Measurements from ENCODE around the gene MAD2L1BP.
"Not testable (repeated sequence)": the region's sequence is repeated elsewhere in the genome, so short reads cannot be mapped to it uniquely, and the experiment has no call there.

The MAD2L1BP gene

GRCh38 chr6:43645613-43645964 is 9.9 kb downstream of the MAD2L1BP start:
- TF ChIP-seq CTCF (IDR thresholded peaks at IDR 0.05; ENCODE audit: control insufficient read depth, insufficient read depth, low read depth, low read length, missing control alignments): no peak
- H3K4me3 ChIP-seq (ENCODE audit: control insufficient read depth, low read depth, low read length): peak overlapping the region; percentile 38
- no peak for DNase-seq (ENCODE audit: low read depth)

GRCh38 chr6:43647613-43648012 is 12.0 kb downstream of the MAD2L1BP start:
- no peak for DNase-seq (ENCODE audit: low read depth)
- H3K4me3 ChIP-seq (ENCODE audit: control insufficient read depth, low read depth, low read length): no peak overlapping the region
- TF ChIP-seq CTCF (IDR thresholded peaks at IDR 0.05; ENCODE audit: control insufficient read depth, insufficient read depth, low read depth, low read length, missing control alignments): no peak

- DNase-seq (ENCODE audit: low read depth): no peak
- no peak for TF ChIP-seq CTCF (IDR thresholded peaks at IDR 0.05; ENCODE audit: control insufficient read depth, insufficient read depth, low read depth, low read length, missing control alignments)
- no peak overlapping the region for H3K4me3 ChIP-seq (ENCODE audit: control insufficient read depth, low read depth, low read length)
These were observed 12.6 kb downstream of the MAD2L1BP start for GRCh38 chr6:43648248-43648647.

GRCh38 chr6:43652822-43653221 is 17.2 kb downstream of the MAD2L1BP start:
- not testable (repeated sequence) for DNase-seq (ENCODE audit: low read depth); H3K4me3 ChIP-seq (ENCODE audit: control insufficient read depth, low read depth, low read length)

GRCh38 chr6:43657221-43657802 is 21.7 kb downstream of the MAD2L1BP start:
- no peak overlapping the region for H3K4me3 ChIP-seq (ENCODE audit: control insufficient read depth, low read depth, low read length)
- no peak for DNase-seq (ENCODE audit: low read depth)
- no peak for TF ChIP-seq CTCF (IDR thresholded peaks at IDR 0.05; ENCODE audit: control insufficient read depth, insufficient read depth, low read depth, low read length, missing control alignments)

- H3K4me3 ChIP-seq (ENCODE audit: control insufficient read depth, low read depth, low read length): no peak overlapping the region
- TF ChIP-seq CTCF (IDR thresholded peaks at IDR 0.05; ENCODE audit: control insufficient read depth, insufficient read depth, low read depth, low read length, missing control alignments): no peak
- DNase-seq (ENCODE audit: low read depth): no peak
These were observed 22.5 kb downstream of the MAD2L1BP start for GRCh38 chr6:43658161-43658560.

GRCh38 chr6:43662948-43663347 is 27.3 kb downstream of the MAD2L1BP start:
- DNase-seq (ENCODE audit: low read depth); H3K4me3 ChIP-seq (ENCODE audit: control insufficient read depth, low read depth, low read length): not testable (repeated sequence)

- no peak for DNase-seq (ENCODE audit: low read depth)
- no peak overlapping the region for H3K4me3 ChIP-seq (ENCODE audit: control insufficient read depth, low read depth, low read length)
- no peak for TF ChIP-seq CTCF (IDR thresholded peaks at IDR 0.05; ENCODE audit: control insufficient read depth, insufficient read depth, low read depth, low read length, missing control alignments)
These were observed 29.7 kb downstream of the MAD2L1BP start for GRCh38 chr6:43665376-43665775.
